Dendritic cell treated with granulocyte-macrophage colony-stimulating factor and Interleukin-4, amounts not matched to agents 40 ng/mL and 50 ng/mL, for 4 days (primary cell): ENCODE results near the gene NASP.
A peak's percentile ranks its signal among the peaks of the same experiment; 100 is the strongest.
"Not testable (repeated sequence)": the region's sequence is repeated elsewhere in the genome, so short reads cannot be mapped to it uniquely, and the experiment has no call there.

ENCODE experiments used
- H3K27ac Mint-ChIP-seq: one replicate; pipeline ENCODE4 v1.8.0; 2022; ENCODE audit warnings: mild to moderate bottlenecking, mixed read lengths
- H3K27me3 Mint-ChIP-seq: one replicate; pipeline ENCODE4 v1.8.0; 2022; ENCODE audit warnings: mild to moderate bottlenecking, mixed read lengths
- H3K36me3 Mint-ChIP-seq: one replicate; pipeline ENCODE4 v1.8.0; 2022; ENCODE audit warnings: low read depth, mixed read lengths
- H3K4me1 Mint-ChIP-seq: one replicate; pipeline ENCODE4 v1.8.0; 2022; ENCODE audit warnings: low read depth, mixed read lengths
- H3K4me3 Mint-ChIP-seq: one replicate; pipeline ENCODE4 v1.8.0; 2022; ENCODE audit warnings: mild to moderate bottlenecking, moderate library complexity, mixed read lengths
- H3K9me3 Mint-ChIP-seq: one replicate; pipeline ENCODE4 v1.8.0; 2022; ENCODE audit warnings: mixed read lengths
- intact Hi-C: fragments of 100-400 bp; cut with micrococcal nuclease; formaldehyde crosslinking; loops from one replicate; pipeline ENCODE4 v1.15.0; 2022

NASP gene

GRCh38 chr1:45584351-45585109, 689 bp downstream of the NASP start:
- Mint-ChIP-seq H3K4me3 (peak overlapping the region; percentile 98), H3K36me3 (peaks cover 14% of the 10 kb centered on the region), H3K4me1 (peaks cover 32% of the 10 kb centered on the region), H3K27ac (peak overlapping the region; percentile 99), H3K27me3 (no peaks in the 10 kb centered on the region), H3K9me3 (no peaks in the 10 kb centered on the region)
- intact Hi-C loops: loop anchor here (2.0 kb wide), 1 partner anchor 104 kb away; the partner anchor contains the start of gene TMEM69

- H3K36me3 Mint-ChIP-seq: peaks cover 14% of the 10 kb centered on the region
- intact Hi-C loops: loop anchor here (2.0 kb wide), 1 partner anchor 104 kb away; the partner anchor contains the start of gene TMEM69
- H3K27me3 Mint-ChIP-seq: no peaks in the 10 kb centered on the region
- no peaks in the 10 kb centered on the region for H3K9me3 Mint-ChIP-seq
- peaks cover 32% of the 10 kb centered on the region for H3K4me1 Mint-ChIP-seq
- H3K4me3 Mint-ChIP-seq: peak overlapping the region; percentile 98
- H3K27ac Mint-ChIP-seq: peak overlapping the region; percentile 99
Observed at GRCh38 chr1:45585110-45585426, 1.2 kb downstream of the NASP start.

GRCh38 chr1:45585496-45586075, 1.7 kb downstream of the NASP start:
- intact Hi-C loops: loop anchor here (2.0 kb wide), 1 partner anchor 103 kb away; the partner anchor contains the start of gene TMEM69
- no peaks in the 10 kb centered on the region for H3K27me3 Mint-ChIP-seq
- peaks cover 14% of the 10 kb centered on the region for H3K36me3 Mint-ChIP-seq
- peak overlapping the region; percentile 98 for H3K4me3 Mint-ChIP-seq
- H3K9me3 Mint-ChIP-seq: no peaks in the 10 kb centered on the region
- H3K4me1 Mint-ChIP-seq: peaks cover 32% of the 10 kb centered on the region
- no peak overlapping the region for H3K27ac Mint-ChIP-seq

GRCh38 chr1:45586769-45587168, 2.9 kb downstream of the NASP start:
- intact Hi-C loops: no loop called here
- no peaks in the 10 kb centered on the region for H3K9me3 Mint-ChIP-seq
- H3K27ac Mint-ChIP-seq: peak overlapping the region; percentile 58
- peaks cover 26% of the 10 kb centered on the region for H3K36me3 Mint-ChIP-seq
- H3K4me1 Mint-ChIP-seq: peaks cover 32% of the 10 kb centered on the region
- no peaks in the 10 kb centered on the region for H3K27me3 Mint-ChIP-seq
- H3K4me3 Mint-ChIP-seq: peak overlapping the region; percentile 66

- Mint-ChIP-seq H3K9me3 (no peaks in the 10 kb centered on the region), H3K4me3 (no peak overlapping the region), H3K4me1 (peaks cover 20% of the 10 kb centered on the region), H3K27me3 (no peaks in the 10 kb centered on the region), H3K27ac (no peak overlapping the region), H3K36me3 (peaks cover 44% of the 10 kb centered on the region)
- intact Hi-C loops: loop anchor here (10.0 kb wide), 1 partner anchor 55 kb away; no protein-coding TSS in a partner anchor
Observed at GRCh38 chr1:45589861-45590260, 6.0 kb downstream of the NASP start.

GRCh38 chr1:45594412-45594811, 10.6 kb downstream of the NASP start:
- no peaks in the 10 kb centered on the region for H3K9me3 Mint-ChIP-seq
- no peak overlapping the region for H3K27ac Mint-ChIP-seq
- peaks cover 3% of the 10 kb centered on the region for H3K4me1 Mint-ChIP-seq
- H3K27me3 Mint-ChIP-seq: no peaks in the 10 kb centered on the region
- H3K36me3 Mint-ChIP-seq: peaks cover 80% of the 10 kb centered on the region
- no peak overlapping the region for H3K4me3 Mint-ChIP-seq
- intact Hi-C loops: loop anchor here (10.0 kb wide), 1 partner anchor 50 kb away; no protein-coding TSS in a partner anchor

- intact Hi-C loops: loop anchor here (10.0 kb wide), 1 partner anchor 48 kb away; no protein-coding TSS in a partner anchor
- H3K4me3 Mint-ChIP-seq, H3K27me3 Mint-ChIP-seq, H3K9me3 Mint-ChIP-seq, H3K4me1 Mint-ChIP-seq, H3K27ac Mint-ChIP-seq: not testable (repeated sequence)
- peaks cover 81% of the 10 kb centered on the region for H3K36me3 Mint-ChIP-seq
Observed at GRCh38 chr1:45596765-45597164, 12.9 kb downstream of the NASP start.

- Mint-ChIP-seq H3K27ac (no peak overlapping the region), H3K36me3 (peaks cover 71% of the 10 kb centered on the region), H3K9me3 (no peaks in the 10 kb centered on the region), H3K4me3 (no peak overlapping the region), H3K27me3 (no peaks in the 10 kb centered on the region), H3K4me1 (peaks cover 36% of the 10 kb centered on the region)
- intact Hi-C loops: no loop called here
Observed at GRCh38 chr1:45604239-45604638, 20.4 kb downstream of the NASP start.

GRCh38 chr1:45607404-45608074, 23.7 kb downstream of the NASP start:
- Mint-ChIP-seq H3K9me3 (no peaks in the 10 kb centered on the region), H3K4me3 (peak overlapping the region; percentile 43)
- intact Hi-C loops: loop anchor here (5.0 kb wide), 1 partner anchor 80 kb away; the partner anchor contains the start of genes GPBP1L1 and TMEM69

GRCh38 chr1:45608175-45609156, 24.6 kb downstream of the NASP start:
- peaks cover 27% of the 10 kb centered on the region for H3K4me1 Mint-ChIP-seq
- H3K27me3 Mint-ChIP-seq: no peaks in the 10 kb centered on the region
- no peaks in the 10 kb centered on the region for H3K9me3 Mint-ChIP-seq
- peaks cover 76% of the 10 kb centered on the region for H3K36me3 Mint-ChIP-seq
- intact Hi-C loops: loop anchor here (5.0 kb wide), 1 partner anchor 79 kb away; the partner anchor contains the start of genes GPBP1L1 and TMEM69
- H3K27ac Mint-ChIP-seq: peak overlapping the region; percentile 79
- peak overlapping the region; percentile 43 for H3K4me3 Mint-ChIP-seq

More at GRCh38 chr1:45607404-45608074, 23.7 kb downstream of the NASP start:
- Mint-ChIP-seq H3K4me1 (peaks cover 27% of the 10 kb centered on the region), H3K36me3 (peaks cover 73% of the 10 kb centered on the region), H3K27me3 (no peaks in the 10 kb centered on the region), H3K27ac (peak overlapping the region; percentile 79)

- Mint-ChIP-seq H3K4me3 (no peak overlapping the region), H3K27ac (no peak overlapping the region), H3K9me3 (no peaks in the 10 kb centered on the region), H3K27me3 (no peaks in the 10 kb centered on the region), H3K4me1 (peaks cover 27% of the 10 kb centered on the region), H3K36me3 (peaks cover 80% of the 10 kb centered on the region)
- intact Hi-C loops: no loop called here
Observed at GRCh38 chr1:45610589-45611226, 26.9 kb downstream of the NASP start.

- intact Hi-C loops: no loop called here
- H3K4me3 Mint-ChIP-seq: no peak overlapping the region
- peaks cover 83% of the 10 kb centered on the region for H3K36me3 Mint-ChIP-seq
- no peaks in the 10 kb centered on the region for H3K27me3 Mint-ChIP-seq
- H3K4me1 Mint-ChIP-seq: peaks cover 7% of the 10 kb centered on the region
- no peaks in the 10 kb centered on the region for H3K9me3 Mint-ChIP-seq
- H3K27ac Mint-ChIP-seq: no peak overlapping the region
Observed at GRCh38 chr1:45612941-45613579, 29.2 kb downstream of the NASP start.
